Kidney epithelial cell (primary cell): Measurements from ENCODE around the gene PRR13. TPM values are rescaled to one million over a fixed set of nuclear protein-coding genes. Genes with fewer than 3 reads are reported as not detected.

Experiments
- DNase-seq: peaks from one replicate; pipeline ENCODE4 v3.0.0-alpha.2; 2010; ENCODE audit warnings: low read depth
- H3K27me3 ChIP-seq: 2 replicates; pipeline ENCODE4 v1.6.0; 2011; ENCODE audit warnings: low read length; ENCODE audit not compliant: control insufficient read depth, insufficient read depth
- H3K36me3 ChIP-seq: 2 replicates; pipeline ENCODE4 v1.5.1; 2011; ENCODE audit warnings: low read length; ENCODE audit not compliant: control insufficient read depth, insufficient read depth
- H3K4me3 ChIP-seq: 2 replicates; pipeline ENCODE4 v1.5.1; 2011; ENCODE audit warnings: low read depth, mild to moderate bottlenecking, control low read depth, low read length
- total RNA-seq: library from RNA; depleted of rRNA; stranded (reverse); fragments of >200 nt; gene quantifications from 2 replicates; pipeline ENCODE4 v1.2.3, GENCODE V29; 2015
- TF ChIP-seq, protein P1 (sequence below): IDR thresholded peaks from 2 replicates; pipeline ENCODE4 v1.5.1; 2011; ENCODE audit warnings: mild to moderate bottlenecking, moderate library complexity, low read length, control low read depth, inconsistent platforms; ENCODE audit not compliant: insufficient read depth, poor library complexity, severe bottlenecking

PRR13 gene
- total RNA-seq, 1 donor from 2014 or later, result 91.4 TPM

DNA sequence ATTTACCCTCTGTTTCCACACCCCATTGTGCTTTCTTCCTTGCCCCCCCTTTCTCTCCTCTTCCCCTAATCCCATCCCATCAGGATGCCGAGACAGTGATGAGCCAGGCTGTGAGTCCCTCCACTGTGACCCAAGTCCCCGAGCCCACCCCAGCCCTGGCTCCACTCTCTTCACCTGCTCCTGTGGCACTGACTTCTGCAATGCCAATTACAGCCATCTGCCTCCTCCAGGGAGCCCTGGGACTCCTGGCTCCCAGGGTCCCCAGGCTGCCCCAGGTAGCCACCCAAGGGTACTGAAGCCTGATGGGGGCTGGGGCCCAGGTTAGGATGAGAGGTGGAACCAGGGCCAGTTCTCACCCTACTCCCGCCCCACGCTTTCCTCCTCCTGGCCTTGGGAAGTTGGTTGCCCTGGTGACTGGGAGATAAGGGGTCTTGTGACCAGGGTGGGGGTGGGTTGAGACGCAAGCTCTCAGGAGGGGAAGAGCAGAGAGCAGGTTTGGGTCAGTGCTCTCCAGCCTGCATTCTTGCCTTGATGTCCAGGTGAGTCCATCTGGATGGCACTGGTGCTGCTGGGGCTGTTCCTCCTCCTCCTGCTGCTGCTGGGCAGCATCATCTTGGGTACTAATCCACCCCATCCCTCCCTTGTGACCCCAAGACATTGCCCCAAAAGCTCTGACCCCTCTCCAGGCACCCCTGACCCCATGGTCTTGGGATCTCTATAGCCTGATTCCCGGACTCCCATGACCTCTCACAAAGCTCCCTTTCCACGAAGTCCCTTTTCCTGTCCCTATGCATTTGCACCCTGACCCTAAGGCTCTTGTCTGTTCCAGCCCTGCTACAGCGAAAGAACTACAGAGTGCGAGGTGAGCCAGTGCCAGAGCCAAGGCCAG is 16.7 kb upstream of the PRR13 start:
- Histone ChIP-seq H3K36me3 (no peaks in the 10 kb centered on the region), H3K27me3 (no peaks in the 10 kb centered on the region), H3K4me3 (no peak overlapping the region)
- TF ChIP-seq, protein P1, sequence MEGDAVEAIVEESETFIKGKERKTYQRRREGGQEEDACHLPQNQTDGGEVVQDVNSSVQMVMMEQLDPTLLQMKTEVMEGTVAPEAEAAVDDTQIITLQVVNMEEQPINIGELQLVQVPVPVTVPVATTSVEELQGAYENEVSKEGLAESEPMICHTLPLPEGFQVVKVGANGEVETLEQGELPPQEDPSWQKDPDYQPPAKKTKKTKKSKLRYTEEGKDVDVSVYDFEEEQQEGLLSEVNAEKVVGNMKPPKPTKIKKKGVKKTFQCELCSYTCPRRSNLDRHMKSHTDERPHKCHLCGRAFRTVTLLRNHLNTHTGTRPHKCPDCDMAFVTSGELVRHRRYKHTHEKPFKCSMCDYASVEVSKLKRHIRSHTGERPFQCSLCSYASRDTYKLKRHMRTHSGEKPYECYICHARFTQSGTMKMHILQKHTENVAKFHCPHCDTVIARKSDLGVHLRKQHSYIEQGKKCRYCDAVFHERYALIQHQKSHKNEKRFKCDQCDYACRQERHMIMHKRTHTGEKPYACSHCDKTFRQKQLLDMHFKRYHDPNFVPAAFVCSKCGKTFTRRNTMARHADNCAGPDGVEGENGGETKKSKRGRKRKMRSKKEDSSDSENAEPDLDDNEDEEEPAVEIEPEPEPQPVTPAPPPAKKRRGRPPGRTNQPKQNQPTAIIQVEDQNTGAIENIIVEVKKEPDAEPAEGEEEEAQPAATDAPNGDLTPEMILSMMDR, result no peak
- DNase-seq, result no peak

DNA sequence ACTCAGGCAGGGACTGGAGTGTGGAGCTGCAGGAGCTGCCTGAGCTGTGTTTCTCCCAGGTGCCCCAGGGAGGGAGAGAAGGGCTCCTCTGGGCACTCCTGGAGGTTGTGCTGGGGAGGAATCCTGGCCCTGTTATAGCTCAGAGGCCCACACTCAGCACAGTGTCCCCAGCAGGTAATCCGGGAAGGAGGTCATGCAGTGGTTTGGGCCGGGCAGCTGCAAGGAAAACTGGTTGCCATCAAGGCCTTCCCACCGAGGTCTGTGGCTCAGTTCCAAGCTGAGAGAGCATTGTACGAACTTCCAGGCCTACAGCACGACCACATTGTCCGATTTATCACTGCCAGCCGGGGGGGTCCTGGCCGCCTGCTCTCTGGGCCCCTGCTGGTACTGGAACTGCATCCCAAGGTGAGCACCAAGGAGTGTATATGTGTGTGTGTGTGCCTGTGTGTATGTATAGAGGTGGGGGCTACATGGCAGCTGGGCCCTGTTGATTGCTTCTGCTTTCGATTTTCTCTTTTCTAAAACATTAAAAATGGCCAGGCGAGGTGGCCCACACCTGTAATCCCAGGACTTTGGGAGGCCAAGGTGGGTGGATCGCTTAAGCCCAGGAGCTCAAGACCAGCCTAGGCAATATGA is 15.9 kb upstream of the PRR13 start:
- no peaks in the 10 kb centered on the region for H3K36me3 ChIP-seq
- no peaks in the 10 kb centered on the region for H3K27me3 ChIP-seq
- TF ChIP-seq, protein P1, result no peak
- no peak overlapping the region for H3K4me3 ChIP-seq
- no peak for DNase-seq

DNA sequence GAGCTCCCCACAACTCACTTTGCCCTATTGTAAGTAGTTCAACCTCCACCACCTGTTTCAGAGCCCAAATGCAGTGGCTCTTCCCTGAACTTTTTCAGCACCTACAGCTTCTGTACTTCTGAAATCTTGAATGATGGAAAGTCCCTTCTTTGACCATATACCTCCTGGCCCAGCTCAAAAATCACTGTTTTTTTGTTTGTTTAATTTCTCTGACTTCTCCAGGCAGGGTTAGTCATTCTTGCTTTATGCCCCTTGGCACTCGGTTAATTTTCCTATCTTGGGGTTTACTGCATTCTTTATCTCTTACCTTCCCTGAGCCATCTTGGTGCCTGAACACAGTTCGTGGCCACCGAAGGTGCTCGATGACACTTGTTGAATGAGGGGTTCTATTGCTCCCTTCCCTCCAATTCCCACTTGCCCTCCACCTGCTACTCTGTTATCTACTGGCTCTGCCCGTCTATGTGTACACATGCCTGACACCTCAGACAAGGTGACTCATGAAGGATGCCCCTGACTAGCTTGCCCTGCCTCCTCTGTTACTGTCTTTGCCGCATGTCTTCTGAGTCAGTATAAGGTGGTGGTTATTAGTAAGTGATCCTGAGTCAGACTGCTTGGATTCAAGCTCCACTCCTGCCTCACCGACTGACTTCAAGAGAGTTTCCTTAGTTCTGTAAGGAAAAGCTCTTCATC is 13.5 kb upstream of the PRR13 start:
- Histone ChIP-seq H3K36me3 (no peaks in the 10 kb centered on the region), H3K4me3 (no peak overlapping the region), H3K27me3 (no peaks in the 10 kb centered on the region)
- peak; percentile 97 for DNase-seq
- TF ChIP-seq, protein P1, result no peak

DNA sequence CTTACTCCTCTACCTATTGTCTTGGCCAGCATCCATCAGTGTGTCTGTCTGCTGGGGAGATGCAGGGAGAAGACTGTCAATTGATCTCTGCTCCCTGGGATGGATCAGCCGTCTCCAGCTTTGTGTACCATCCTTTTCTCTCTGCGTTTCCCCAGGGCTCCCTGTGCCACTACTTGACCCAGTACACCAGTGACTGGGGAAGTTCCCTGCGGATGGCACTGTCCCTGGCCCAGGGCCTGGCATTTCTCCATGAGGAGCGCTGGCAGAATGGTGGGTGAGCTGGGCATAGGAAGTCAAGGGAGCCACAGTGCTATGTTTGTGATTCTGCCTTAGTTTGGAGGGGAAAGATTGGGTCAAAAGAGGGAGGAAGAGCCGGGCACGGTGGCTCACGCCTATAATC is 12.8 kb upstream of the PRR13 start:
- DNase-seq, result no peak
- TF ChIP-seq, protein P1, result no peak
- H3K4me3 ChIP-seq, result no peak overlapping the region
- H3K36me3 ChIP-seq, result no peaks in the 10 kb centered on the region
- no peaks in the 10 kb centered on the region for H3K27me3 ChIP-seq

DNA sequence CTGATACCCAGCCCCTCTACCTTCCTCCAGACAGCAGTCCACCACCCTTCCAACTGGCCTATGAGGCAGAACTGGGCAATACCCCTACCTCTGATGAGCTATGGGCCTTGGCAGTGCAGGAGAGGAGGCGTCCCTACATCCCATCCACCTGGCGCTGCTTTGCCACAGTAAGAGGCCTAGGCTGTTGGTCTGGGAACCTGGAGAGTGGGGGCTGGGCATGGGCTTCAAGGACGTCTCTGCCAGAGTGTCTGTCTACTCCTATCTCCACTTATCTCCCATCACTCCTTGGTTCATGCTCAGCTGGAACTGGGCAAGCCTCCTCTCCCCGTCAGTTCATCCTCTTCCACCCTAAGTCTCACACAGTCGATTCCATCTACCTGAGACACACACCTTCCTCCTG is 11.4 kb upstream of the PRR13 start:
- H3K27me3 ChIP-seq, result no peaks in the 10 kb centered on the region
- no peaks in the 10 kb centered on the region for H3K36me3 ChIP-seq
- DNase-seq, result no peak
- TF ChIP-seq, protein P1, result no peak
- H3K4me3 ChIP-seq, result no peak overlapping the region
